GM19463 (cell line): ENCODE results near the gene EVX2.

Source experiments
- ATAC-seq: cut with Tn5 transposase; IDR thresholded peaks from one replicate; pipeline ENCODE4 v1.9.1; 2021; ENCODE audit warnings: mild to moderate bottlenecking, moderate library complexity; ENCODE audit not compliant: unreplicated experiment

The EVX2 gene

DNA sequence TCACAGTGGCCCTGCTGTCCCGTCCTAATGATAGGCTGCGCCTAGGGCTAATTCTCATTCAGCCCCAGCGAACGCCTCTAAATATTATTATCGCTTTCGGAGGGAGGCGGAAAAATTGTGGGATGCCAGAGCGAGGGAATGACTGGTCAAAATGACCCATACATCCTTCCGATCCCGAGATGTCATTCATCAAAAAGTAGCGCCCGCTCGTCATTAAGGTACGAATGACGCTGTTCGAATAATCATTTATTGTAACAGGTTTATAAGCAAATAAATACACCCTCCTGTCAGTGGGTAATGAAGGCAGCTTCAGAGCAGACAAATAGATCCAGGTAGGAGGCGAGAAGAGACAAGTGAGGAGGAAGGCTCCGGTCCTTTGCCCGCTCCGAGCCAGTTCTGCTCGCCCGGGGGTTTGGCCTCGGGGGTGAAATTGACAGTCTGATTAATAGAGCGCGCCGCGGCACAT, at the start of gene EVX2:
Gene EVX2 (minus strand): TSS at position 167 of the 466 bp plus-strand sequence. CDS start 186 bp downstream, outside the sequence.
- ATAC-seq, result no peak

DNA sequence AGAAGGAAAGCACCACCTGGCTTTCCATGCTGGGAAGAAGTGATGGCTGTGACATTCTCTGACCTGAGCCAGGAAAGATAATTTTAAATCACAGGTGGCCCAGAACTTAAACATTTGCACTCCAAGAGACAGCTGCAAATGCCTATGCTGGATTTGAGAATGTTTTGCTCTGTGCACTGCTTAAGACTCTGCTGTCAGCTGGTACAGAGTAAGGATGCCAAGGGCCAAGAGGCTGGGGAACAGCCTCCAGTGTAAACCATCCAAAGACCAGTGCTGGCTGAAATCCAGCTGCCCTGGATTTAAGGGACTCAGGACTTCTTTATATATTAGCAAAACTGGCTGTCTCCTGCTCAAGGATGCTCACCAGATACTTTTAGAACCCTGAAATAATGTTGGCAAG, 49.6 kb upstream of the EVX2 start:
- no peak for ATAC-seq

DNA sequence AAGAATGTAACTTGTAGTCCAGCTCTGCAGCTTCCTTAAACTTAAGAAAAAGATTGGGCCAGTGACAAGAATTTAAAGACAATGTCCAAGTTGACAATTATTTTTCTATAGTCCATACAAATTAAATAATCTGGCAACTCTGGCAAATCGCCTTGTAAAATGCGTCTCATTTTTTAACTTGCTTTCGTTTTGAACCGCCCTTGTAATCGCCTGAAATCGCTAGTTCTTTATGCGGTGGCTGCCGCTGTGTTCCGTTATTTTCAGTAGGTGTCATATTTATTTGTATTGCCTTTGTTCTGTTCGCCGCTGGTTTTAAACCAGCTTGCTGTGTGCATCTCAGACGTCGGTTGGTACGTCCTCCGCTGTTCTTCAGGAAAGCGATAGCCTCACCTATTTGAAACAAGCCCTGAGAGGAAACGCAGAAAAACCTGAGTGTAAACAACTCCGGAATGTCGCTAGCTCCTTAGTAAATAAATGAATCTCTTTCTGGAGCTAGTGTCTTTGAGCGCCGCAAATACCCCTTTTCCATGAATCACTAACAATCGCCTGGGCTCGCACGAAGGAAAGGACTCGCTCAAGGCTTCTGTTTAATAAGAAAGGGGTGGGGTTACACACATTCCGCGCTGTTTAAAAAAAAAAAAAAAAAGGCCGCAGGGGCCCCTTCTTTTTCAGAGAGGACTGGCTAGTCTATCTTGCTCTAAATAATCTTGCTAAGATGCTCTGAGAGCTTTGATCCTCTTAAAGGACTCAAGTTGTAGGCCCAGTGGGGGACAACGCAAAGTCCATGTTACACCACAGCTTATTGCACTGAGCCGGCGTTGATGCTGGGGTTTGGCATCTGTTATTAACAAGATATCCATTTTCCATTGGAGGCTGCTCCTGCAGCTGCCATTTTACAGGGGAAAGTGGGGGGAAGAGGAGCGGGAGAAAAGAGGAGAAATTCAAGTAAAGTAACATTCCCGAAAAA, 48.7 kb upstream of the EVX2 start:
- ATAC-seq, result no peak

DNA sequence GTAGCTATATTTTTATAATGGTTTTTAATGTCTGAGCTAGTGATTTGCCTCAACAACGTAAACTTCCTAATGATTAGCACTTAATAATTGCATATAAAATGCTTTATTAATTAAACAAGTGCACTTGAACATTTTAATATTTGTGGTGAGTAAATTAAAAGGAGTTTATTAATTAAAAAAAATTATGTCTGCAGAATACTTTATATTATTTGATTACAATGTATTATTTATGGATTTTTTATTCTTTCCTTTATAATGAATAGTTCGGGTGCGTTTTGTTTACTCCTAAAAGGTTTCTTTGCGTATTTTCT, 48.0 kb upstream of the EVX2 start:
- no peak for ATAC-seq

DNA sequence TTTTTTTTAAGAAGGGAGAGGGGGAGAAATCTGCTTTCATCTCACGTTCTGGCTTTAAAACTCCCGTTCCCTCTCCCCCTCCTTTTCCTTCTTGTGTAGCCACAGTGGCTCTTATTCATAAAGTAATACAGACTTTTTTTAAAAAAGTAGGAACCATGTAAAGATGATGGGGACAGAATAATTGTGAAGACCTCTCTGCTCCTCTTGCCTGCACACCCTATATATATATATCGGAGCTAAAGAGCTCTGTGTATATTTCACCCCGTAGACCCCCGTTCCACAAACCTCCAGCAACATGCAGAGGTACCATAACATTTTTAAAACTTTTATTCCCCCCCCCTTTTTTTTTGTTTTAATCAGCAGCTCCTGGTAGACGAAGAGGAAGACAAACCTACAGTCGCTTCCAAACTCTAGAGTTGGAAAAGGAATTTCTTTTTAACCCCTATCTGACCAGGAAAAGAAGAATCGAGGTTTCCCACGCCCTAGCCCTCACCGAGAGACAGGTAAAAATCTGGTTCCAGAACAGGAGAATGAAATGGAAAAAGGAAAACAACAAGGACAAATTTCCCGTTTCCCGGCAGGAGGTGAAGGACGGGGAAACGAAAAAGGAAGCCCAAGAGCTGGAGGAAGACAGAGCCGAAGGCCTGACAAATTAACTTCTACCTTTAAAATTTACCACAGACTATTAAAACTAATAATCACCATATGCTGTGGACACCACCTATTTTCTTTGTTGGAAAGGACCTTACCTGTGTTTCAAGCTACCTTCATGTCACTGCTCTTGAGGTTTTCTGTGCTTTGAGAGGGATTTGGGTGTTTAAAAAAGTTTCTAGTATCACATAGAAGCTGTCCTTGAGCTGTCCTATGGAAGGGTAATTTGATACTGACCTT, 47.4 kb upstream of the EVX2 start:
- ATAC-seq, result no peak

DNA sequence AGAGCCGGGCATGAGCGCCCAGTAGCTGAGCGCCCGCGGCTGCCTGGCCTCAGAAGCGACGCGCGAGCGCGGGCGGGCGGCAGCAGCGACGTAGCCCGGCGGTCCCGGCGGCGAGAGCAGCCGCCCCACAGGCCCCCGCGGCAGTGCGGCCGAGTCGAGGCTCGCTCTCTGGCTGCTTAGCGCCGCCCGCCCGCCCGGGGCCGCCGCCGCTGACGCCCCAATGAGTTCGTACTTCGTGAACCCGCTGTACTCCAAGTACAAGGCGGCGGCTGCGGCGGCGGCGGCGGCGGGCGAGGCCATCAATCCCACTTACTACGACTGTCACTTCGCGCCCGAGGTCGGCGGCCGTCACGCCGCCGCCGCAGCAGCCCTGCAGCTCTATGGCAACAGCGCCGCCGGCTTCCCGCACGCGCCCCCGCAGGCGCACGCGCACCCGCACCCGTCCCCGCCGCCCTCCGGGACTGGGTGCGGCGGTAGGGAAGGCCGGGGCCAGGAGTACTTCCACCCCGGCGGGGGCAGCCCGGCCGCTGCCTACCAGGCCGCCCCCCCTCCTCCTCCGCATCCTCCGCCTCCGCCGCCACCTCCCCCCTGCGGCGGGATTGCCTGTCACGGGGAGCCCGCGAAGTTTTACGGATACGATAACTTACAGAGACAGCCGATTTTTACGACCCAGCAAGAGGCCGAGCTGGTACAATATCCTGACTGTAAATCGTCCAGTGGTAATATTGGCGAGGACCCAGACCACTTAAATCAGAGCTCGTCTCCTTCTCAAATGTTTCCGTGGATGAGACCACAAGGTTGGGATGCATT, 46.6 kb upstream of the EVX2 start:
- ATAC-seq, result no peak

- ATAC-seq, result no peak
Observed at GRCh38 chr2:176129813-176130146, 46.0 kb upstream of the EVX2 start.

DNA sequence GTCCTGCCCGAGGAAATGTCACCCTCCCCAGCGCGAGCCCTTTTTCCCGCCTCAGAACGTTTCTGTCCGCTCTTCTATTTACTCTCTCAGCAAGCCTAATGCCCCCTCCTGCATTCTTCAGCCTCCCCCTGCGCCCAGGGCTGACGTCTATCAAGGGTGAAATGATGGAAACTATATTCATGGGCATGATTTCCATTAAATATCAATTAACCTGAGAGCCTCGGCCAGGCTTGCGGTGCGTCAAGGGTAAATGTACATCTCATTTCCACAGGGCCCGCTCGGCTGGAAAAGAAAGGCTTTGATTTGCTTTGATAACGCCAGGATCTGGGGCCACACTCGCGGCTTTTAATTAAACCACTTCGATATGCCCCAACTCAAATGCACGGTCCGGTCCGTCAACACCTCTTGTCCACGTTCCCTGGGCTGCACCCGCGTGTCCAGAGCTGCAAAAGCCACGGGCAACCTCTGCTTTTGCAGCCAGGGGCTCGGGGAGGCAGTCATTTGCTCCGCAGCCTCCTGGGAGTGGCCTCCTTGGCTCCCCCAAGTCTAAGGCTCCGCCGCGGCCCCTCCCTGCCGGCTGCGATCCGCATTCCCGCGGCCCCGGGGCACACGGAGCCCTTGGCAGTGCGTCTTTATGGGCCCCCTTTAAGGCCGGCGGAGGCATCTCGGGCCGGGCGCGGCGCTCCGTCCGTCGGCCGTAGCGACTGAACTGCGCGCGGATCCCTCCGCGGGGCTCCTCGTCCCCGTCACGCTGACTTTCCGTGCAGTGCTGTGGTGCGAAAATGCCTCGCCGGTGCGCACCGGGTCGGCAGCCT, 45.4 kb upstream of the EVX2 start, which contains the start of gene HOXD8:
Gene HOXD8 (plus strand): TSS at position 724 of the 815 bp plus-strand sequence. CDS start 662 bp downstream, outside the sequence.
- no peak for ATAC-seq

DNA sequence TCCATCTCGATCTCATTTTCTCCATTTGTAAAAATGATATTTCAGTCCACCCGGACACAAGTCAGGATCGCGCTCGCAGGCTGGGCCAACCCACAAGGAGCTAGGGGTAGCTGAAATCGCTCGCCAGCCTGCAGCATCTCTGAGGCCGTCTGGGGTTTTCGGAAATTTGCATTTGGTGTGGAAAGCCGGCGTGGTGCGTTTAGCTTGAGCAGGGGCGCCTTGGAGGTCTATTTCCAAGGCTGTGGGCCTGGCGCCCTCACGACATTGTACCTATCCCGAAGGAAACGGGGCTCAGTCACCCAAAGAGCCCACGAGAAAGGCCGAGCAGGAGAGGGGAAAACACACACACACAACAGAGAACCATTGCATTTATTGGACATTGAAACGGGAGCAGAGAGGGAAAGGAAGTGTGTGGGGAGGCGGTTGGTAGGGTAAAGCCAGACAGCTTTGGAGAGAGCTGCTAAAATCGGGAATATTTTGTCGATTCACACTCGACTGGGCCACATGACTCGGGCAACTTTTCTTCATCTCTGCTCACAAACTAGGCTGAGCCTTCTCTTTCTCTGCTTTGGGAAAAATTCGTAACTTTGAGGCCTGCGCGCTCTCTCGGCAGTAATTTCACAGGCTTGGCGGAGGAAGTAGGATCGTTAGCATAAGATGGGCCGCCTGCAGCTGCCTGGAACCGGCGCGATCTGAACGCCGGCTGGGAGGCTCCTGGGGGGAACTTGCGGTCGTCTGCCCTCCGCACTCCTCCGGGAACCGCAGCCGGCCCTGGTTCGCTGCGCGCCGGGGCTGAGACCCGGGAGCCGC, 44.6 kb upstream of the EVX2 start:
- no peak for ATAC-seq

DNA sequence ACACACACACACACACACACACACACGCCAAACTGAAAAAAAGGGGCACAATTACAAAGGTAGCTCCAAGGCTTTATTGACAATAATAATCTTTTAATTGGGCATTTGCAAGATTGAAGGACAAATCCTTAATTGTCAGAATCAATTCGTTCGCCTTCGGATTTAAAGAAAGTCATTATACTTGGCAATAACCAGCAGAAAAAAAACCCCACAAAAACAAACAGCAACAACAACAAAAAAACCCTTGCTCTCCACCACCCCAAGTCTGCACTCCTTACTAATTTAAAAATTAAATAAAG, 44.0 kb upstream of the EVX2 start:
- ATAC-seq, result no peak

GRCh38 chr2:176126929-176127773, 43.4 kb upstream of the EVX2 start:
- ATAC-seq, result no peak

- ATAC-seq, result no peak
Observed at GRCh38 chr2:176125772-176126054, 42.0 kb upstream of the EVX2 start.

GRCh38 chr2:176124947-176125771, 41.4 kb upstream of the EVX2 start:
- no peak for ATAC-seq

DNA sequence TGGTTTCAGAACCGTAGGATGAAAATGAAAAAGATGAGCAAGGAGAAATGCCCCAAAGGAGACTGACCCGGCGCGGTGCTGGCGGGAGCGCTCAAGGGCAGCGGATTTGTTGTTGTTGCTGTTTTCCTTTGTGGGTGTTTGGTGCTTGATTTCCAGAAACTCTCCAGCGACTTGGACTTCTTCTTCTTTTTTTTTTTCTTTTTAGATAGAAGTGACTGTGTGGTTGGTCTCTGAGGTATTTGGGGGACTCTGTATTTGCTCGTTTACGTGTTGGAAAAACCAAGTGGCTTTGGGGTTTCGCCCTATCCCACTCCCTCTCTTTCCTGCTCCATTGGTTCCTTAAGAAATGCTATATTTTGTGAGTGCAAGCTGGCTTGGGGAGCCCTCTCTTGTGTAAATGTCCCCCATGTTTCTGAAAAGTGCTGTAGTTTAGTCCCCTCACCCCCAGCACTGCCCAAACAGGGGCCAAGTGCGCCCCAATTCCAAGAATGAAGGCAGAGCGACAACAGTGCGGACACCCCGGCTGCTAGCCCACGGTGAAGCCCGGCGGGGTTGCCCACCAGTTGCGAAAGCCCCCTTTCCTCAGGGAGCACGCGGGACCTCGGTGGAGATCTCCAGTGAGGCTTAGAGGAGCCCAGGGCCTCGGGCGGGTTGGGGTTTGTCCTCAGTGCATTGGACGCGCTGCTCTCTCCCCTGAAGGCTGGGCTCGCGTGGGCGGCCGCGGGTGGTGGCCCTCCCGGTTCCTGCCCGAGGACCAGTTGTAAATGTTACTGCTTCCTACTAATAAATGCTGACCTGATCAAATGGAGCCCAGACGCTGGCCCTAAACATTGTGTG, 40.6 kb upstream of the EVX2 start:
- no peak for ATAC-seq

DNA sequence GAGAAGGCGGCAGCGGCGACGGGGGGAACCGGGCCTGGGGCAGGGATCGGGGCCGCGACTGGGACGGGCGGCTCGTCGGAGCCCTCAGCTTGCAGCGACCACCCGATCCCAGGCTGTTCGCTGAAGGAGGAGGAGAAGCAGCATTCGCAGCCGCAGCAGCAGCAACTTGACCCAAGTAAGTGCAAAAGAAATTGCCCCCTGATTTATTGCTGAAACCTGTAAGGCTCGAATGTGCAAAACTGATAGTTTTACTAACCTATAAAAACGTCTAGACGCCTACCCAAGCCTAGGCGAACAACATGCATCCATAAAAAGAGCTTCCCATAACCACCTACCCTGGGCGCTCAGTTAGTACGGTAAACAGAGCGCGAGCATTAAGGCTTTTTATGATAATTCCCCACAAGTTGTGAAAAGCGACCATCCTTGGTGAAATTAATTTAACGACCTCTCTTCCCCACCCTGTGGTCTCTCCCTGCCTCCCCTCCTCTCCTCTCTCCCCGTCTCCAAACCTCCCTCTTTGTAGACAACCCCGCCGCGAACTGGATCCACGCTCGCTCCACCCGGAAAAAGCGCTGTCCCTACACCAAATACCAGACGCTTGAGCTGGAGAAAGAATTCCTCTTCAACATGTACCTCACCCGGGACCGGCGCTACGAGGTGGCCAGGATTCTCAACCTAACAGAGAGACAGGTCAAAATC, 39.8 kb upstream of the EVX2 start:
- ATAC-seq, result no peak

DNA sequence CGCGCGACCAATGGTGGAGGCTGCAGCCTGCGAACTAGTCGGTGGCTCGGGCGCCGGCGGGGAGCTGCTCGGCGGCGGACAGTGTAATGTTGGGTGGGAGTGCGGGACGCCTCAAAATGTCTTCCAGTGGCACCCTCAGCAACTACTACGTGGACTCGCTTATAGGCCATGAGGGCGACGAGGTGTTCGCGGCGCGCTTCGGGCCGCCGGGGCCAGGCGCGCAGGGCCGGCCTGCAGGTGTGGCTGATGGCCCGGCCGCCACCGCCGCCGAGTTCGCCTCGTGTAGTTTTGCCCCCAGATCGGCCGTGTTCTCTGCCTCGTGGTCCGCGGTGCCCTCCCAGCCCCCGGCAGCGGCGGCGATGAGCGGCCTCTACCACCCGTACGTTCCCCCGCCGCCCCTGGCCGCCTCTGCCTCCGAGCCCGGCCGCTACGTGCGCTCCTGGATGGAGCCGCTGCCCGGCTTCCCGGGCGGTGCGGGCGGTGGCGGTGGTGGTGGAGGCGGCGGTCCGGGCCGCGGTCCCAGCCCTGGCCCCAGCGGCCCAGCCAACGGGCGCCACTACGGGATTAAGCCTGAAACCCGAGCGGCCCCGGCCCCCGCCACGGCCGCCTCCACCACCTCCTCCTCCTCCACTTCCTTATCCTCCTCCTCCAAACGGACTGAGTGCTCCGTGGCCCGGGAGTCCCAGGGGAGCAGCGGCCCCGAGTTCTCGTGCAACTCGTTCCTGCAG, 39.1 kb upstream of the EVX2 start, which contains the start of gene HOXD9:
Gene HOXD9 (plus strand): TSS at position 37 of the 728 bp plus-strand sequence. CDS start 50 bp downstream, at position 87.
- ATAC-seq, result no peak
